Neutrophil (primary cell): ENCODE measurements around the gene PMPCA.
"Not testable (repeated sequence)": the region's sequence is repeated elsewhere in the genome, so short reads cannot be mapped to it uniquely, and the experiment has no call there.

ENCODE experiments used
- H3K27ac ChIP-seq: fragments of 200-600 bp; sonication (generic); 2 replicates; pipeline ENCODE4 v1.5.1; 2016; ENCODE audit warnings: mild to moderate bottlenecking, moderate library complexity
- H3K27me3 ChIP-seq: fragments of 200-600 bp; sonication (generic); 2 replicates; pipeline ENCODE4 v1.6.0; 2016; ENCODE audit warnings: mild to moderate bottlenecking
- H3K36me3 ChIP-seq: fragments of 200-600 bp; sonication (generic); 2 replicates; pipeline ENCODE4 v1.5.1; 2017
- H3K4me1 ChIP-seq, 2 experiments: fragments of 200-600 bp in 1 of 2; sonication (generic) in 1 of 2; 1 replicate in 1 of 2; 2 replicates in 1 of 2; pipeline versions ENCODE4 v1.5.1 to v1.6.1; 2013 to 2016; ENCODE audit warnings: low read depth in 1 of 2, low read length in 1 of 2, mild to moderate bottlenecking in 1 of 2, moderate library complexity in 1 of 2; ENCODE audit not compliant: control insufficient read depth in 1 of 2, insufficient read depth in 1 of 2
- H3K4me3 ChIP-seq, 2 experiments: fragments of 200-600 bp in 1 of 2; sonication (generic) in 1 of 2; 1 replicate in 1 of 2; 2 replicates in 1 of 2; pipeline ENCODE4 v1.5.1; 2013 to 2016; ENCODE audit warnings: low read depth in 1 of 2, low read length in 1 of 2, mild to moderate bottlenecking in 1 of 2, moderate library complexity in 1 of 2
- H3K9me3 ChIP-seq: fragments of 200-600 bp; sonication (generic); 2 replicates; pipeline ENCODE4 v1.5.1; 2016
- TF ChIP-seq, protein P1 (sequence below): fragments of 200-600 bp; sonication (generic); IDR thresholded peaks from 2 replicates; pipeline ENCODE4 v1.5.1; 2016; ENCODE audit warnings: antibody characterized with exemption

Gene PMPCA

DNA sequence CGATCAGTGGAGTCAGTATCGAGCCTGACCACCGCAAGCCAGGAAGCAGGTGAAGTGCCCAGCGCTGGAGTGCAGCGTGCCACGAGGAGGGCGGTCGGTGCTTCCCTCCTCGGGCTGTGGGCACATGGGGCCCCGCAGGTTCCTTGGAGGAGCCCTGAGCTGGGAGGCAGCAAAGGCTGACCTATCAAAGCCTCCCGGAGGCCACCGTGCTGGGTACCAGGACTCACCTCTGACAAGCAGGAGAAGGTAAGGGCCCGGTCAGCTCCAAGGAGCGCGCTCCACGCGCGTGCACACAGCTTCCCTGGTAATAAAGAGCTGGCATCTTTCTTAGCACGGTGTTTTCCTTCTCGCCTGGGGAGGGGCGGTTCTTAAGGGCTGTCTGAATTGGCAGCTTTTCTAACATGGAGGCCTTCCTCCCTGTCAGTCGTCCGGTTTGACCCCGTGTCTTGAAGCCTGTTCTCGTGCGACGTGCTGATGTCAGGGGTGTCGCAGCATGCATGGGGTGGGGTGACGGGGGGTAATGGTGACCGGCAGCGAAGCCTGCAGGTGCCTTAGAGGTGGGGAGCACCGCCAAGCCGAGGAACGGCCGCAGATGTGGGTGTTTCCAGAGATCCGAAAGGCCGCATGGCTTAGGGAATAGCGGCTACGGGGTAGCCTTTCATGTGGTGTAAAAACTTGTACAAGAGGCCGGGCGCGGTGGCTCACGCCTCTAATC is 13.1 kb downstream of the PMPCA start:
- Histone ChIP-seq H3K36me3 (peaks cover 60% of the 10 kb centered on the region), H3K4me1 (no peaks in the 10 kb centered on the region), H3K27me3 (no peaks in the 10 kb centered on the region), H3K9me3 (no peaks in the 10 kb centered on the region), H3K4me3 (no peak overlapping the region), H3K27ac (no peak overlapping the region)
- TF ChIP-seq, protein P1, sequence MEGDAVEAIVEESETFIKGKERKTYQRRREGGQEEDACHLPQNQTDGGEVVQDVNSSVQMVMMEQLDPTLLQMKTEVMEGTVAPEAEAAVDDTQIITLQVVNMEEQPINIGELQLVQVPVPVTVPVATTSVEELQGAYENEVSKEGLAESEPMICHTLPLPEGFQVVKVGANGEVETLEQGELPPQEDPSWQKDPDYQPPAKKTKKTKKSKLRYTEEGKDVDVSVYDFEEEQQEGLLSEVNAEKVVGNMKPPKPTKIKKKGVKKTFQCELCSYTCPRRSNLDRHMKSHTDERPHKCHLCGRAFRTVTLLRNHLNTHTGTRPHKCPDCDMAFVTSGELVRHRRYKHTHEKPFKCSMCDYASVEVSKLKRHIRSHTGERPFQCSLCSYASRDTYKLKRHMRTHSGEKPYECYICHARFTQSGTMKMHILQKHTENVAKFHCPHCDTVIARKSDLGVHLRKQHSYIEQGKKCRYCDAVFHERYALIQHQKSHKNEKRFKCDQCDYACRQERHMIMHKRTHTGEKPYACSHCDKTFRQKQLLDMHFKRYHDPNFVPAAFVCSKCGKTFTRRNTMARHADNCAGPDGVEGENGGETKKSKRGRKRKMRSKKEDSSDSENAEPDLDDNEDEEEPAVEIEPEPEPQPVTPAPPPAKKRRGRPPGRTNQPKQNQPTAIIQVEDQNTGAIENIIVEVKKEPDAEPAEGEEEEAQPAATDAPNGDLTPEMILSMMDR, result no peak

DNA sequence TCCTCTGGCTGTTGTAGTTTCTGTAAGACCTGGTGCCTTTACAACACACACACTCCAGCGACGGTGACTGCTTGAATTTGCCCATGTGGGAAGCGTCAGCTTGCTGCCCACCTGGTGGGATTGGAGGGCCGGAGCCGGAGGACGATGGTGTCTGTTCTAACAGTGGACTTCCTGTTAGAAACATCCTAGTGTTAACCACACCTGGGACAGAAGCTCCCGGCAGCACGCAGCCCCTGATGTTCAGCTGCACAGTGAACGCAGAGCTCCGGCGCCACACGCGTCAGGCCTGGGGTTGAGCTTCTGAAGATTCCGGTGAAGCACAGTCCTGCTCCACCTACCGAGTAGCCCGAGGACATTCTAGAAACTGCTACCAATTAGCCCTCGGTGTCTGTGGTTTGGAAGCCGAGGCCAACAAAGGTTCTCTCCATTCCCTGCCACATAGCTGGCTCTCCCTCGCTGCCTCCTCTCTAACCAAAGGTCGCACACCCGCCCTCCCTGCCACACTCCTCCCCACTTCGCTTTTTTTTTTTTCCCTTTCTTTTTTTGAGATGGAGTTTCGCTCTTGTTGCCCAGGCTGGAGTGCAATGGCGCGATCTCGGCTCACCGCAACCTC is 14.4 kb downstream of the PMPCA start:
- Histone ChIP-seq H3K4me1 (no peaks in the 10 kb centered on the region), H3K27ac (no peak overlapping the region), H3K27me3 (no peaks in the 10 kb centered on the region), H3K4me3 (no peak overlapping the region), H3K9me3 (no peaks in the 10 kb centered on the region), H3K36me3 (peaks cover 58% of the 10 kb centered on the region)
- TF ChIP-seq, protein P1, result no peak

- not testable (repeated sequence) for H3K27me3 ChIP-seq, H3K4me3 ChIP-seq, H3K9me3 ChIP-seq, H3K4me1 ChIP-seq, H3K27ac ChIP-seq
- peaks cover 60% of the 10 kb centered on the region for H3K36me3 ChIP-seq
These were observed 14.9 kb downstream of the PMPCA start for GRCh38 chr9:136425367-136425766.

DNA sequence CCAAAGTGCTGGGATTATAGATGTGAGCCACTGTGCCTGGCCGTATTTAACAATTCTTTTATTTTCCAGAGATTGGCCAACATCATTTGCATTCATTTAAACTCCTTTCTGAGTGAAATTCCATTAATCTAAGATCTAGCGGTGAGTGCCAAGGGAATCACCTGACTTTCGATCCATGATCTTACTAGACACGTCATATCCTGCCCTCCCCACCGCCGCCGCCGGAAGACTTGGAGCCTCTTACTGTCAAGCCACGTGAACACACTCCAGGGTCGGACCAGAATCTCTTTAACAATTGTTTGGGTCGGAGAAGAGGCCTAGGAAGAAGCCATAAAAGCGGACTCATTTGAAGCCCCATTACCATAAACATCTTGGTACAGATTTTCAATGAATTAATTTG is 16.3 kb downstream of the PMPCA start:
- Histone ChIP-seq H3K27me3 (no peaks in the 10 kb centered on the region), H3K36me3 (peaks cover 54% of the 10 kb centered on the region), H3K27ac (no peak overlapping the region), H3K4me1 (no peaks in the 10 kb centered on the region), H3K4me3 (no peak overlapping the region), H3K9me3 (no peaks in the 10 kb centered on the region)
- TF ChIP-seq, protein P1, result no peak

DNA sequence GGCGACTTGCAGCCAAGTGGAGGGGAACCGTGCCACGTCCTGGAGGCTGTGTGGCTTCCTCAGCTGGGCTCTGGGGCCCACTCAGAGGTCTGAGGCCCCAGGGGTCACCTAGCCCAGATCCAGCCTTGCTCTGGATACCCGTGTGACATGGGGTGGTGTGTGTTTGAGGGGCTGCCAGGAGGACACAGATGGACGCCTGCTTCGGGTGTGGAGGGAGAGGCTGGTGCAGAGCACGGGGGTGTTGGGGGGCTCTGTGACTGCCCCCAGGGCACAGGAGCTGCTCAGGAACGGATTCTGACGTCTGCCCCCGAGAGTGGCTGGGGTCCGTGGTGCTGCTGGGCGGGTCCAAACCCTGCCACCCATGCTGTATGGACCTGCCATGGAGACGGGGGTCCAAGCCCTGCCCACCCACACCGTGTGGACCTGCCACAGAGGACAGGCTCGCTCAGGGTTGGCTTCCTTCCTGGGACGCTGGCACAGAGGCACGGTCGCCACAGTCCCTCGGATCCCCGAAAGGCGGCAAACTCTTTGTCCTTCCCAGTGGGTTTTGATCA is 18.7 kb downstream of the PMPCA start:
- Histone ChIP-seq H3K27ac (no peak overlapping the region), H3K4me3 (no peak overlapping the region), H3K4me1 (no peaks in the 10 kb centered on the region), H3K27me3 (no peaks in the 10 kb centered on the region), H3K9me3 (no peaks in the 10 kb centered on the region), H3K36me3 (peaks cover 30% of the 10 kb centered on the region)
- TF ChIP-seq, protein P1, result no peak
